GM19395 (cell line): ENCODE results near the gene TRIP4.
"Not testable (repeated sequence)": the region's sequence is repeated elsewhere in the genome, so short reads cannot be mapped to it uniquely, and the experiment has no call there.

Experiments
- ATAC-seq: cut with Tn5 transposase; IDR thresholded peaks from one replicate; pipeline ENCODE4 v1.9.1; 2021; ENCODE audit warnings: mild to moderate bottlenecking, moderate library complexity; ENCODE audit not compliant: unreplicated experiment

TRIP4 gene

GRCh38 chr15:64478863-64479262 is 91.2 kb downstream of the TRIP4 start:
- ATAC-seq: no peak

- no peak for ATAC-seq
These were observed 93.3 kb downstream of the TRIP4 start for GRCh38 chr15:64480891-64481290.

GRCh38 chr15:64483749-64484148 is 96.1 kb downstream of the TRIP4 start:
- ATAC-seq: no peak

- no peak for ATAC-seq
These were observed 98.2 kb downstream of the TRIP4 start for GRCh38 chr15:64485796-64486195.

GRCh38 chr15:64490598-64491259 is 103.1 kb downstream of the TRIP4 start:
- no peak for ATAC-seq

- ATAC-seq: no peak
These were observed 106.0 kb downstream of the TRIP4 start for GRCh38 chr15:64493641-64494040.

- ATAC-seq: not testable (repeated sequence)
These were observed 108.3 kb downstream of the TRIP4 start for GRCh38 chr15:64495968-64496367.

GRCh38 chr15:64500695-64501395 is 113.2 kb downstream of the TRIP4 start:
- no peak for ATAC-seq

- no peak for ATAC-seq
These were observed 113.7 kb downstream of the TRIP4 start for GRCh38 chr15:64501396-64501715.

GRCh38 chr15:64502151-64502550 is 114.5 kb downstream of the TRIP4 start:
- no peak for ATAC-seq

- no peak for ATAC-seq
These were observed 114.9 kb downstream of the TRIP4 start for GRCh38 chr15:64502551-64502950.

- no peak for ATAC-seq
These were observed 115.6 kb downstream of the TRIP4 start for GRCh38 chr15:64503197-64503596.

GRCh38 chr15:64503640-64504039 is 116.0 kb downstream of the TRIP4 start:
- ATAC-seq: no peak
